Measurements from ENCODE around the gene PTPRC. TPM values are rescaled to one million over a fixed set of nuclear protein-coding genes. Genes with fewer than 3 reads are reported as not detected.
A peak's percentile ranks its signal among the peaks of the same experiment; 100 is the strongest.

Gene PTPRC
- total RNA-seq, 1 donor = 281 TPM

DNA sequence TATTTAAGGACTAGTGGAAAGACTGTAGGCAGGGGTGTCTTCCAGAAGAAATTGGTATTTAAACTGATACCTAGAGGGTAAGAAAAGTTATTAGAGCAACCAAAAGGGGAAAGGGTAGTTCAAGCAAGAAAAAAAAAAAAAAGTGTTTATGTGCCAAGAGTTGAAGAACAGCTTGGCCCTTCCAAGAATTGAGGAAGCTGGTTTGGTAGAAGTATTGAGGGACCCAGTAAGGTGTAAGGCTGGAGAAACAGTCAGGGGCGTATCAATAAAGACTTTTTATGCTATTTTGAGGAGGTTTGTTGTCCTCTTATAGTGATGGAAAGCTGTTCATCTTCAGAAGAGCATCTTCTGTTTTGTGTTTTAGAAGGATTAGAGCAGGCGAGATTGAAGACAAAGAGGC is 108.3 kb downstream of the PTPRC start:
- no peak for DNase-seq (ENCODE audit: low read depth in 2 of 3, low spot score in 2 of 3)

DNA sequence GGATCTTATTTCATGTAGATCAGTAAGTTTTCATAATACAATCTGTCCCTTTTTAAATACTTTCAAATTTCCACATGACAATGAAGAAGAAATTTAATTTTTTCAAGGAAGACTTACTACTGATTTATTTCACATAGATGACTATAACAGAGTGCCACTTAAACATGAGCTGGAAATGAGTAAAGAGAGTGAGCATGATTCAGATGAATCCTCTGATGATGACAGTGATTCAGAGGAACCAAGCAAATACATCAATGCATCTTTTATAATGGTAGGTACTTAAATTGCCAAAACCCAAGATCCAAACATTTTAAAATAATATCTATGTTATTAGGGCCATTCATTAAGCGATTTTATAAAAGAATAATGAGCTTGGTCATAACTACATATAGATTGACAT is 110.4 kb downstream of the PTPRC start:
- no peak for DNase-seq (ENCODE audit: low read depth in 2 of 3, low spot score in 2 of 3)

DNA sequence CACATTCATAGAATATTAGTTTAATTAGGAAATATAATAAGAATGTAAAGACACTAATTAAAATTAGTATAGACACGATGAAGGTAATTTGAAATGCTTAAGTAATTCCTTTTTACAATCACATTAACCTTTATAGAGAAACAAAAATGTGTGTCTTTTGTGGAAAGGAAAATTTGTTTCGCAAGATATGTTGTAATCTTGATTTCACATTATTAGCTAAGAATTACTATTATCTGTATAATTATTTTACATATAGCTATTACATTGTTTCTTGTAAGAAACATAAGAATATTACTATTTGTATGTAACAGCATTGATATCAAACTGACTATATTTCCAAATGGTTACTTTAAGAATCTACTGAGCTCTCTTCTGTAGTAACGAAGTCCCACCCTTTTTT is 111.2 kb downstream of the PTPRC start:
- DNase-seq (ENCODE audit: low read depth in 2 of 3, low spot score in 2 of 3) = no peak

DNA sequence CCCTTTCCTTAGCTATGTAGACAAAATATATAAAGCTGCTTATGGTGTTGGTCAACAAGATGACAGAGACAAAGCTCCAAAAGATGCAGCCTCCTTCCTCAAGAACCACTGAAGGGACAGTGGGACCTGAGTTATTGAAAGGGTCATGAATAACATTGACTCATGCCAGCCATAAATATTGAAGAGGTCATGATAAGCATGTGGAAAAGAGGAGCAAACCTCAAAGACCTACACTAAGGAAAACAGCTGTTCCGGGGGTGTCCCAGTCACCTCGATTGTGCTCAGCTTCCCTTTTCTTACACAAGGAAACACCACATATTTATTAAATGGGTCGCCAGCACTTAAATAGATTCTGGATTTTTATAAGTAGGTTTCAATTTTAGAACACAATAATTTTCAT is 112.9 kb downstream of the PTPRC start:
- DNase-seq (ENCODE audit: low read depth in 2 of 3, low spot score in 2 of 3) = no peak

DNA sequence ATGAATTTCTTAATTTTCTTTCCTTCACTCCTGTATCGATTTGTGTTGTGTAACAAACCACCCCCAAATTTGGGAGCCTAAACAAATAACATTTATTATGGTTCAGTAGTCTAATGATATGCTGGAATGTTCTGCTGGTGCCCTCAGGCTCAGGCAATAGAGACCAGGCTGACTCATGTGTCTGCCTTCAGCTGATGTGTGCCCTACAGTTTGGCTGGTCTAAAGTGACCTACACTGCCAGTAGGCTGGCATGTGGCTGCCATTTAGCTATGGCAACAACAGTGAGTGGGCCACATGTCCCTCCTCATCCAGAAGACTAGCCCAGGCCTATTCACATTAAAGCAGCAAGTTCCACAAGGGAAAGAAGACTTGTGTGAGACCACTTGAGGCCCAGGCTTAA is 115.8 kb downstream of the PTPRC start:
- DNase-seq (ENCODE audit: low read depth in 2 of 3, low spot score in 2 of 3) = no peak

GRCh38 chr1:198755715-198756114 is 116.9 kb downstream of the PTPRC start:
- no peak for DNase-seq (ENCODE audit: low read depth in 2 of 3, low spot score in 2 of 3)

DNA sequence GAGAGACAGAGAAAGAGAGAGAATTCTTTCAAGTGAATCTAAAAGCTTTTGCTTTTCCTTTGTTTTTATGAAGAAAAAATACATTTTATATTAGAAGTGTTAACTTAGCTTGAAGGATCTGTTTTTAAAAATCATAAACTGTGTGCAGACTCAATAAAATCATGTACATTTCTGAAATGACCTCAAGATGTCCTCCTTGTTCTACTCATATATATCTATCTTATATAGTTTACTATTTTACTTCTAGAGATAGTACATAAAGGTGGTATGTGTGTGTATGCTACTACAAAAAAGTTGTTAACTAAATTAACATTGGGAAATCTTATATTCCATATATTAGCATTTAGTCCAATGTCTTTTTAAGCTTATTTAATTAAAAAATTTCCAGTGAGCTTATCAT is 117.6 kb downstream of the PTPRC start:
- DNase-seq (ENCODE audit: low read depth in 2 of 3, low spot score in 2 of 3) = peak in 1 of 3 donors; percentile 45

GRCh38 chr1:198761859-198762616 is 123.2 kb downstream of the PTPRC start:
- no peak for DNase-seq (ENCODE audit: low read depth in 2 of 3, low spot score in 2 of 3)

- no peak for DNase-seq (ENCODE audit: low read depth in 2 of 3, low spot score in 2 of 3)
These were observed 124.5 kb downstream of the PTPRC start for GRCh38 chr1:198763298-198763714.

DNA sequence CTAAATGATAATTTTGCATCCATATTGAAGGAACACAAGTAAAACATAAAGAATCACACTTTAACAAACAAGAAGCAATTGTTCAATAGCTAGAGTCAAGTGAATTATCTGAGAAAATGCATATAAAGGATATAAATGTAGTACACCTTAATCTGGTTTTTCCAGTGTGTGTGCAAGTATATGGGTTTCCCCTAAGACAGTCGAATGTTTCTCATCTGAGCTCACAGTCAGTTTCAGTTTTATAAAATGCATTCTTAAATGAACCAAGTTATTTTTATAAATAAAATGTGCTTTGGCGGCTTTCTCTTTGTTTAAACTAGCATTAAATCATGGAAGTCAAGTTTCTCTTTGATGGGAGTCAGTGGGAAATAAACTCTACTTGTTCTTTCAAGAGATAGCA is 125.9 kb downstream of the PTPRC start:
- DNase-seq (ENCODE audit: low read depth in 2 of 3, low spot score in 2 of 3) = no peak

DNA sequence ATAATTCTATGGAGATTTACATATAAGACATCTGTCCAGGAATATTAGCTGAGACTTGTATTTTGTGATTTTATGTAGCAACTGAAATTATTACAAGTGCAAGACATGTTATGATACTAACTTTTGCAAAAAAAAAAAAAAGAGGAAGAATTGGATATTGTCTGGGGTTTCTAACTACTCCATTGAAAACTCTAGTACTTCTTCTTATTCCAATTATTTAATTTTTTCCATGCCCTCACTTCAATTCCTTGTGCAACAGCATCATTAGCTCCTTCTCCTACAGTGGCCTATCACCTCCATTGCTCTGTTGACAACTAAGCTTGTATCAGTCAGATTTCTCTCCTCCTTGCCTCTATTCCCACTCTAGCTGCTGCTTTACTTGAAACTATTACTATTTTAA is 126.6 kb downstream of the PTPRC start:
- DNase-seq (ENCODE audit: low read depth in 2 of 3, low spot score in 2 of 3) = no peak

- DNase-seq (ENCODE audit: low read depth in 2 of 3, low spot score in 2 of 3) = peak in 2 of 3 donors; percentile 70 to 87
These were observed 132.8 kb downstream of the PTPRC start for GRCh38 chr1:198771563-198772153.

DNA sequence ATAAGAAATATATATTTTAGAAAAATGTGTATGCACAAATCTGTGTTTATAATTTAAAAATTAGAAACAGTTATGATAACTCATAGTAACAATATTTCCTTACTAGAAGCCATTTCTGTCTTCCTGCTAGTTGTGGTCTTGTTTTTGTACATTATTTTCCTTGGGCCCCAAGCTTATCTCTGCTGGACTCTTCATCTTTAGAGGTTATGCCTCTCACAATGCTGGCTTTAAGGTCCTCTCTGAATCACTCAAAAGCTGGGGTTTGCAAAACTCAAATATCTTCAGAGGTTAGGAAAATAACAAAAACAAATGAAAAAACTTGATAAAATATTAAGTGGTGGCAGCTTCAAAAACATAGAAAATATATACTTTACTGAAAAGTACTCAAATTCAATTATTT is 133.8 kb downstream of the PTPRC start:
- no peak for DNase-seq (ENCODE audit: low read depth in 2 of 3, low spot score in 2 of 3)

DNA sequence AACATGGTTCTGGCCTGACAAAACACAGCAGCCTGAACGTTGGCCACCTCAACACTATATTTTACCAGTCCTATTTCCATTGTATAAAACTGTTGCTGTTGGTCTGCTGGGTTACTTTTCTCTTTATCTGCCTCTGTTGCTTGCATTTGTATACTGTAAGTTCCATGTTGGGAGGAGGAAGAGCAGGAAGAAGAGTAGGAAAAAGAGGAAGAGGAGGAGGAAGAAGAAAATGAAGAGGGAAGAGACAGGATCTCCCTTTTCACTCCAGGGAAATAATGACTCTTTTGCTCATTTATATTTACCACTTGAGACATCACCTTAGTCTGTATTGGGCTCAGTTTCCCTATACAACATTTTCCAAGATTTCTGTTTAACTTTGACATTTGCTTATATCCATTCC is 134.2 kb downstream of the PTPRC start:
- DNase-seq (ENCODE audit: low read depth in 2 of 3, low spot score in 2 of 3) = no peak

GRCh38 chr1:198773523-198773922 is 134.7 kb downstream of the PTPRC start:
- DNase-seq (ENCODE audit: low read depth in 2 of 3, low spot score in 2 of 3) = no peak

- no peak for DNase-seq (ENCODE audit: low read depth in 2 of 3, low spot score in 2 of 3)
These were observed 135.6 kb downstream of the PTPRC start for GRCh38 chr1:198774421-198774820.

- DNase-seq (ENCODE audit: low read depth in 2 of 3, low spot score in 2 of 3) = no peak
These were observed 136.8 kb downstream of the PTPRC start for GRCh38 chr1:198775606-198776005.

- DNase-seq (ENCODE audit: low read depth in 2 of 3, low spot score in 2 of 3) = peak in 2 of 3 donors; percentile 70 to 79
These were observed 137.8 kb downstream of the PTPRC start for GRCh38 chr1:198776602-198777029.

GRCh38 chr1:198778049-198778448 is 139.2 kb downstream of the PTPRC start:
- no peak for DNase-seq (ENCODE audit: low read depth in 2 of 3, low spot score in 2 of 3)

DNA sequence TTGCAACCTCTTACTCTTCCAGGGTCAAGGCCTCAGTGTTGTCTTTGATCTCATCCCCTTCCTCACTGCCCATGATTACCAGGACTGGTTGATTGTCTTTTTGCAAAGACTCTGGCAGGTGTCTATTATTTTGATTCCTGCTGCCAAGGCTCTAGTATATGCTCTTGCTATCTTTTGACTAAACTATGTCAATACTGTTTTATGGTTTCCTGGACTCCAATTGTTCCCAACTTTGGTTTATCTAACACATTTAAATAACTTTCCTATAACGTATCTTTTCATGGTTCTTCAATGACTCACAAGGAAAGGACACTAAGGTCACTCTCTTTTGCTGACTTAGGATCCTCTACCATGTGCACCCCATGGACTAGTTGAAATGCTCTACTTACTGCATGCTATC is 141.5 kb downstream of the PTPRC start:
- DNase-seq (ENCODE audit: low read depth in 2 of 3, low spot score in 2 of 3) = no peak

DNA sequence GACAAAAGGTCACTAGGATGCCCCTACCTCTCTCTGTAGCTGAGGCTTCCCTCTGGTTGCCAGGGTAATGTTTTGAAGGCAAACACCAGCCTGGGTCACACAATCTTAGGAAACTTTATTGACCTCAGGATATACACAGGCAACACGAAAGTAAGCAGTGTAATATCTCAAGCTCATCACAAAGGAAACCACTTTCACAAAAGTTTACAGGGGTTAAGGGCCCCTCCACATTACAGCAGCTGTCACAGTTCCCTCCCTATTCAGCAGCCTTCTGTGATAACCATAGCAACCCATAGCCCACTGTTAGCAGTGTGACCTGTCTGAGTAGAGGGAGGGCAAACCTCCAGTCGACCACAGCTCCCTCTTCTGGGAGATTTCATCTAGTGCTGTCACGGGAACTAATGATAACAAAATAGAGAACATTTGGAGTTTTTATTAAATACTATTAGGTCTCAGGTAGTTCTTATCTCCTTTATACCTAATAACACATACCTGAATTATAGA is 149.8 kb downstream of the PTPRC start:
- DNase-seq (ENCODE audit: low read depth in 2 of 3, low spot score in 2 of 3) = peak in 2 of 3 donors; percentile 82 to 95

DNA sequence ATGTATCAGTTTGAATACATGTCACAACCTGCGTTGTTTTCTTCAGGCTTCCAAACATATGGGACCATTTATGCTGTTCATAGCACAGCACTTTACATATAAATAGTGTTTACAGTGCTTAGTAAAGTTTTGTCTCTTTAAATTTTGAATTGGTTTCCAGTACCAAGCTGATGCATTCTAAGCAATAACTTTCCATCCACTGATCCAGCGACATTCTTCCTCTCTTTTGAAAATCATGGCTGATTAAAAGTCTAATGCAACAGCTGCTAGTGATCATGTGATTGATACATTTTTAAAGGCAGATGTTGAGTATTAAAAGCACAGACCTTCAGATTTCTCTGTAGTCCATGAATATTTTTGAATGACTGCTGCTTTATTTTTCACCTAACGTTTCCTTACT is 154.9 kb downstream of the PTPRC start:
- no peak for DNase-seq (ENCODE audit: low read depth in 2 of 3, low spot score in 2 of 3)

Data from hematopoietic multipotent progenitor cell (in vitro differentiated cells).